K562 (cell line): ENCODE measurements around the gene RNF168. TPM values are rescaled to one million over a fixed set of nuclear protein-coding genes. Genes with fewer than 3 reads are reported as not detected.
A peak's percentile ranks its signal among the peaks of the same experiment; 100 is the strongest.

Source experiments
- ATAC-seq: fragments of 200-7000 bp; cut with Tn5 transposase; 3 replicates; pipeline ENCODE4 v1.9.1; 2020; ENCODE audit warnings: moderate library complexity
- BruUV-seq: library from RNA; stranded (reverse); fragments of 400-500 nt; replicated peaks from 2 replicates; lab custom pipeline; 2021; lab: Mats Ljungman, UMichigan
- CTCF ChIA-PET: fragments of 300-600 bp; formaldehyde crosslinking; extraction: SDS; loops from one replicate; lab custom pipeline; 2021; ENCODE audit warnings: low intra/inter-chr PET ratio; lab: Yijun Ruan, JAX
- POLR2A ChIA-PET: fragments of 300-600, 350-650 bp; sonication (Branson Sonifier 250); formaldehyde crosslinking; extraction: SDS; loops from one replicate; lab custom pipeline; 2021; ENCODE audit warnings: antibody characterized with exemption, inconsistent platforms; lab: Yijun Ruan, JAX
- DNase-seq, 4 experiments: peaks; one replicate each; pipeline versions ENCODE4 v3.0.0 to v3.0.0-alpha.2; 2011 to 2018; ENCODE audit warnings: low spot score in 3 of 4, mixed read lengths in 3 of 4; ENCODE audit errors: extremely low read depth in 1 of 4
- FAIRE-seq: peaks from 2 replicates; lab custom pipeline; 2011; peaks lifted over from hg19 to GRCh38; lab: Jason Lieb, UNC
- H2AFZ ChIP-seq: 2 replicates; pipeline ENCODE4 v1.6.0; 2011; ENCODE audit warnings: low read depth, low read length, control low read depth, inconsistent platforms
- H3K27ac ChIP-seq: fragments of 200-600 bp; 3 replicates; pipeline ENCODE4 v1.8.0; 2011; ENCODE audit warnings: low read depth, mild to moderate bottlenecking, control low read depth, inconsistent platforms, low read length, moderate library complexity, mixed read lengths; ENCODE audit errors: extremely low read depth
- H3K27me3 ChIP-seq, 2 experiments: fragments of 300-600 bp in 1 of 2; 2 replicates in 1 of 2; 3 replicates in 1 of 2; pipeline versions ENCODE4 v1.6.0 to v1.8.0; 2011; ENCODE audit warnings: inconsistent platforms in 2 of 2, low read length in 2 of 2, mild to moderate bottlenecking in 1 of 2, mixed read lengths in 1 of 2, moderate library complexity in 1 of 2; ENCODE audit not compliant: control insufficient read depth in 2 of 2, insufficient read depth in 2 of 2
- H3K36me3 ChIP-seq: fragments of 300-600 bp; 3 replicates; pipeline ENCODE4 v1.8.0; 2011; ENCODE audit warnings: mild to moderate bottlenecking, low read length, inconsistent platforms; ENCODE audit not compliant: control insufficient read depth, insufficient read depth
- H3K4me1 ChIP-seq, 2 experiments: fragments of 200-600 bp in 1 of 2; replicated peaks in 1 of 2; 2 replicates in 1 of 2; 3 replicates in 1 of 2; pipeline versions ENCODE4 v1.5.1 to v1.8.0; 2011; ENCODE audit warnings: inconsistent platforms in 2 of 2, low read length in 2 of 2, mild to moderate bottlenecking in 1 of 2, mixed read lengths in 1 of 2, moderate library complexity in 1 of 2; ENCODE audit not compliant: control insufficient read depth in 2 of 2, insufficient read depth in 2 of 2
- H3K4me2 ChIP-seq: 2 replicates; pipeline ENCODE4 v1.6.1; 2011; ENCODE audit warnings: low read length, control low read depth, inconsistent platforms, mixed read lengths; ENCODE audit not compliant: insufficient read depth
- H3K4me3 ChIP-seq: fragments of 200-600 bp; sonication (generic), shearing (Covaris generic); 2 replicates; pipeline ENCODE4 v1.5.1; 2016; ENCODE audit warnings: control low read depth, inconsistent platforms
- H3K79me2 ChIP-seq: fragments of 200-600 bp; 3 replicates; pipeline ENCODE4 v1.8.0; 2011; ENCODE audit warnings: low read length, inconsistent platforms; ENCODE audit not compliant: control insufficient read depth, insufficient read depth
- H3K9ac ChIP-seq, 2 experiments: 2 replicates each; pipeline versions ENCODE4 v1.6.0 to v1.6.1; 2011; ENCODE audit warnings: low read depth in 2 of 2, low read length in 2 of 2, control low read depth in 1 of 2, inconsistent platforms in 1 of 2, mild to moderate bottlenecking in 1 of 2, mixed read lengths in 1 of 2; ENCODE audit not compliant: insufficient read depth in 1 of 2
- H3K9me1 ChIP-seq: one replicate; pipeline ENCODE4 v1.6.0; 2011; ENCODE audit warnings: inconsistent platforms, mild to moderate bottlenecking, low read length, moderate library complexity; ENCODE audit not compliant: control insufficient read depth, insufficient read depth
- H3K9me3 ChIP-seq: replicated peaks from 2 replicates; pipeline ENCODE4 v1.5.1; 2011; ENCODE audit warnings: low read depth, low read length, inconsistent platforms; ENCODE audit not compliant: control insufficient read depth, insufficient read depth
- H4K20me1 ChIP-seq: replicated peaks from 2 replicates; pipeline ENCODE4 v1.6.1; 2011; ENCODE audit warnings: low read length, inconsistent platforms, mixed read lengths; ENCODE audit not compliant: control insufficient read depth, insufficient read depth
- ATF3 ChIP-seq, 2 experiments: fragments of 450-650 bp in 1 of 2; sonication (generic) in 1 of 2; formaldehyde crosslinking in 1 of 2; IDR thresholded peaks in 1 of 2; conservative IDR thresholded peaks in 1 of 2; 2 replicates each; pipeline versions ENCODE4 v1.6.1 to v1.8.1; 2016 to 2023; ENCODE audit warnings: mild to moderate bottlenecking in 2 of 2, moderate library complexity in 2 of 2, inconsistent platforms in 1 of 2, missing genetic modification reagents in 1 of 2
- CHD1 ChIP-seq: fragments of 200-600 bp; sonication (generic); IDR thresholded peaks from one replicate; pipeline ENCODE4 v1.6.1; 2012; ENCODE audit warnings: mild to moderate bottlenecking, moderate library complexity, low read length, inconsistent platforms
- HDAC2 ChIP-seq: fragments of 450-650 bp; IDR thresholded peaks from 2 replicates; pipeline ENCODE4 v1.6.1; 2016; ENCODE audit warnings: mild to moderate bottlenecking
- KDM5B ChIP-seq: fragments of 200-600 bp; sonication (generic); IDR thresholded peaks from 2 replicates; pipeline ENCODE4 v1.6.1; 2012; ENCODE audit warnings: low read depth, mild to moderate bottlenecking, moderate library complexity, low read length, control low read depth, inconsistent platforms; ENCODE audit not compliant: insufficient replicate concordance
- LARP7 ChIP-seq: fragments of 450-650 bp; IDR thresholded peaks from 2 replicates; pipeline ENCODE4 v1.6.1; 2016
- MED1 ChIP-seq: sonication (generic); formaldehyde crosslinking; IDR thresholded peaks from 2 replicates; pipeline ENCODE4 v1.8.1; 2023; ENCODE audit warnings: missing genetic modification reagents, borderline replicate concordance
- POLR2H ChIP-seq: IDR thresholded peaks from 2 replicates; pipeline ENCODE4 v1.6.1; 2016; ENCODE audit warnings: missing genetic modification characterization, low read depth, mild to moderate bottlenecking, control low read depth, missing compliant biosample characterization, moderate library complexity
- SMAD4 ChIP-seq: fragments of 250-450 bp; sonication (Bioruptor Pico); conservative IDR thresholded peaks from 2 replicates; pipeline ENCODE4 v1.8.0; 2021; ENCODE audit warnings: inconsistent platforms, mild to moderate bottlenecking, moderate library complexity
- TCF7 ChIP-seq: sonication (generic); IDR thresholded peaks from 2 replicates; pipeline ENCODE4 v1.6.1; 2016; ENCODE audit warnings: antibody characterized with exemption, borderline replicate concordance
- THAP7 ChIP-seq: fragments of 250-450 bp; sonication (Bioruptor Pico); IDR thresholded peaks from 2 replicates; pipeline ENCODE4 v1.5.0; 2021
- ZBTB7A ChIP-seq: IDR thresholded peaks from 2 replicates; pipeline ENCODE4 v1.6.1; 2011; ENCODE audit warnings: low read depth, mild to moderate bottlenecking, low read length, moderate library complexity, borderline replicate concordance; ENCODE audit not compliant: control insufficient read depth
- ZNF143 ChIP-seq: sonication (generic); formaldehyde crosslinking; IDR thresholded peaks from 2 replicates; pipeline ENCODE4 v1.9.0; 2022; ENCODE audit warnings: mild to moderate bottlenecking, missing genetic modification reagents
- ZNF311 ChIP-seq: fragments of 250-450 bp; sonication (Bioruptor Pico); IDR thresholded peaks from 2 replicates; pipeline ENCODE4 v1.4.0; 2020; ENCODE audit warnings: mild to moderate bottlenecking, moderate library complexity
- WGBS: fragments of 100-300 bp; shearing (Covaris generic); methylation state at CpG from one replicate; pipeline ENCODE4 v1.1.6; 2016; ENCODE audit warnings: low coverage, mixed read lengths; ENCODE audit not compliant: insufficient coverage; ENCODE audit errors: missing lambda C conversion rate; 5-methylcytosine and 5-hydroxymethylcytosine counted together
- in situ Hi-C: fragments of 300-500 bp; cut with MboI; formaldehyde crosslinking; loops from 4 replicates; pipeline ENCODE4 v1.15.0; 2018; ENCODE audit warnings: inconsistent platforms, mixed read lengths
- intact Hi-C: fragments of 100-400 bp; cut with micrococcal nuclease; formaldehyde crosslinking; loops from 2 replicates; pipeline ENCODE4 v1.14.2; 2022
- polyA plus RNA-seq, 8 experiments: library from polyadenylated mRNA; depleted of rRNA in 4 of 8; stranded (reverse) in 5 of 8; unstranded in 3 of 8; fragments of >200 nt; fragmentation: Nextera tagmentation in 2 of 8; fragmentation: Illumina TruSeq in 1 of 8; extraction: Ambion mirVana in 2 of 8; extraction: Trizol in 1 of 8; gene quantifications; 2 replicates each; pipeline versions ENCODE4 v1.2.1 to v1.2.3, GENCODE V29; 2011 to 2014; ENCODE audit warnings: inconsistent platforms in 1 of 8, missing spikeins in 1 of 8
- total RNA-seq, 7 experiments: library from RNA; depleted of rRNA in 6 of 7; stranded (reverse); fragments of >200 nt in 6 of 7; fragmentation: Illumina TruSeq in 2 of 7; extraction: Trizol in 2 of 7; gene quantifications; 2 replicates each; pipeline versions ENCODE4 v1.2.1 to v1.2.3, GENCODE V29; 2011 to 2021; ENCODE audit warnings: low replicate concordance in 1 of 7

Gene RNF168
- total and polyA plus RNA-seq, 9 of the 15 experiments (the other 6 are each of a cell fraction or from before 2014, with no cell fraction given), result 6.0 to 32.1 (median 16.6) TPM

- TF ChIP-seq THAP7 (CRISPR knock-in tag) (no peak), ATF3 (IDR thresholded peaks at IDR 0.05) (no peak), ATF3 (CRISPR knock-in tag; conservative IDR thresholded peaks at IDR 0.05) (no peak), HDAC2 (no peak)
Measured at GRCh38 chr3:196432137-196432879, 71.3 kb downstream of the RNF168 start, which contains the start of gene UBXN7 (continued).

GRCh38 chr3:196431181-196432136 is 72.1 kb downstream of the RNF168 start:
- Histone ChIP-seq H3K9me1 (no peaks in the 10 kb centered on the region), H3K4me1 (peaks cover 10 to 22% of the 10 kb centered on the region in 2 experiments; a peak in 4 of 5 replicates), H3K9me3 (no peaks in the 10 kb centered on the region; the same call in 1 of the 2 replicates), H3K27me3 (no peaks in the 10 kb centered on the region), H3K4me3 (peak overlapping the region; percentile 90), H3K9ac (peak overlapping the region; percentile 84 to 100), H3K27ac (peak overlapping the region; percentile 84), H3K36me3 (peaks cover 11% of the 10 kb centered on the region; the same call in 2 of the 3 replicates), H3K79me2 (peaks cover 56% of the 10 kb centered on the region), H2AFZ (peak overlapping the region; percentile 86), H4K20me1 (0 out of 2 replicates have a peak, but pooled peaks cover 8% of the 10 kb centered on the region), H3K4me2 (peak overlapping the region; percentile 80)
- under 1% methylated on average over 38 of the region's 50 CpGs for WGBS
- peak; percentile 77 for FAIRE-seq
- POLR2A ChIA-PET, result interaction anchor here (0.5 to 1.8 kb wide), 9 partner anchors 8 to 81 kb away, joined by 3 to 6 read pairs (median 3); no protein-coding TSS in a partner anchor
- ATAC-seq, result peak; percentile 78
- CTCF ChIA-PET, result no interaction called here
- intact Hi-C loops (loop anchor here (5.0 kb wide), 2 partner anchors 94 to 159 kb away; partner anchors contain the start of gene TM4SF19), in situ Hi-C loops (no loop called here)
- TSS peak; percentile 69 for BruUV-seq
- DNase-seq, result peak; percentile 57 to 88 (median 78)
- TF ChIP-seq POLR2H (tag) (peak; percentile 26; the same call in 1 of the 2 replicates), MED1 (CRISPR knock-in tag) (no peak), KDM5B (peak; percentile 23), ZNF311 (CRISPR knock-in tag) (no peak), ZBTB7A (peak; percentile 93), ZNF143 (CRISPR knock-in tag) (0 out of 2 replicates have a peak, but pooled peaks have one; percentile 2), SMAD4 (CRISPR knock-in tag) (0 out of 2 replicates have a peak, but pooled peaks have one; percentile 27), TCF7 (no peak), LARP7 (no peak), CHD1 (peak; percentile 8)
